OCI-LY7 (cell line): Measurements from ENCODE around the gene GLIS1.

ENCODE experiments used
- CTCF ChIP-seq: fragments of 200-600 bp; sonication (generic); conservative IDR thresholded peaks from 2 replicates; pipeline ENCODE4 v1.5.1; 2014; ENCODE audit warnings: mild to moderate bottlenecking, antibody characterized with exemption, low read length, moderate library complexity, mixed read lengths
- EZH2phosphoT487 ChIP-seq: fragments of 200-600 bp; sonication (generic); IDR thresholded peaks from 2 replicates; pipeline ENCODE4 v1.6.1; 2018; ENCODE audit warnings: low read depth, borderline replicate concordance, mild to moderate bottlenecking, mixed run types, antibody characterized with exemption, low read length, moderate library complexity, mixed read lengths

GRCh38 chr1:53616927-53617326 is 122.0 kb downstream of the GLIS1 start:
- TF ChIP-seq CTCF (no peak), EZH2phosphoT487 (no peak)
